GM23338 (cell line): Measurements from ENCODE around the gene ZNF496. TPM values are rescaled to one million over a fixed set of nuclear protein-coding genes. Genes with fewer than 3 reads are reported as not detected.

ENCODE experiments used
- ATAC-seq: fragments of 200-7000 bp; cut with Tn5 transposase; 3 replicates; pipeline ENCODE4 v1.9.1; 2020
- DNase-seq: peaks from one replicate; pipeline ENCODE4 v3.0.0-alpha.2; 2015; ENCODE audit warnings: low spot score
- H2AFZ ChIP-seq: fragments of 200-600 bp; sonication (generic); 2 replicates; pipeline ENCODE4 v1.8.0; 2016; ENCODE audit warnings: antibody characterized with exemption, mild to moderate bottlenecking, moderate library complexity
- H3F3A ChIP-seq: fragments of 200-600 bp; sonication (generic); replicated peaks from 2 replicates; pipeline ENCODE4 v1.8.0; 2017; ENCODE audit warnings: antibody characterized with exemption, mixed run types, low read depth
- H3K27ac ChIP-seq: fragments of 200-600 bp; sonication (generic); 2 replicates; pipeline ENCODE4 v1.6.1; 2016; ENCODE audit warnings: low read depth
- H3K27me3 ChIP-seq: fragments of 200-600 bp; sonication (generic); 2 replicates; pipeline ENCODE4 v1.8.0; 2016; ENCODE audit warnings: mild to moderate bottlenecking, mixed run types, moderate library complexity; ENCODE audit not compliant: insufficient read depth
- H3K36me3 ChIP-seq: fragments of 200-600 bp; sonication (generic); 2 replicates; pipeline ENCODE4 v1.8.0; 2016; ENCODE audit warnings: mild to moderate bottlenecking; ENCODE audit not compliant: insufficient read depth
- H3K4me1 ChIP-seq: fragments of 200-600 bp; sonication (generic); 2 replicates; pipeline ENCODE4 v1.8.0; 2016; ENCODE audit warnings: mild to moderate bottlenecking, moderate library complexity; ENCODE audit not compliant: insufficient read depth
- H3K4me2 ChIP-seq: fragments of 200-600 bp; sonication (generic); 2 replicates; pipeline ENCODE4 v1.7.1; 2017; ENCODE audit warnings: mixed run types
- H3K4me3 ChIP-seq: fragments of 200-600 bp; sonication (generic); 2 replicates; pipeline ENCODE4 v1.6.1; 2016; ENCODE audit warnings: mixed run types
- H3K79me2 ChIP-seq: fragments of 200-600 bp; sonication (generic); replicated peaks from 2 replicates; pipeline ENCODE4 v1.8.0; 2017; ENCODE audit warnings: mild to moderate bottlenecking; ENCODE audit not compliant: insufficient read depth
- H3K9me2 ChIP-seq: fragments of 200-600 bp; sonication (generic); 2 replicates; pipeline ENCODE4 v1.8.0; 2017; ENCODE audit not compliant: insufficient read depth
- H4K20me1 ChIP-seq: fragments of 200-600 bp; sonication (generic); replicated peaks from 2 replicates; pipeline ENCODE4 v1.8.0; 2017; ENCODE audit warnings: mild to moderate bottlenecking; ENCODE audit not compliant: insufficient read depth
- H3K27ac Mint-ChIP-seq: 2 replicates; pipeline ENCODE4 v1.8.0; 2020; ENCODE audit warnings: inconsistent platforms, mild to moderate bottlenecking, moderate library complexity, mixed read lengths
- H3K27me3 Mint-ChIP-seq: 3 replicates; pipeline ENCODE4 v1.8.0; 2022; ENCODE audit warnings: low read depth, mild to moderate bottlenecking, moderate library complexity, mixed read lengths, inconsistent platforms; ENCODE audit not compliant: insufficient read depth, poor library complexity
- H3K36me3 Mint-ChIP-seq: 3 replicates; pipeline ENCODE4 v1.8.0; 2021; ENCODE audit warnings: low read depth, mild to moderate bottlenecking, inconsistent platforms, moderate library complexity, mixed read lengths
- H3K4me1 Mint-ChIP-seq: 3 replicates; pipeline ENCODE4 v1.8.0; 2020; ENCODE audit warnings: mild to moderate bottlenecking, inconsistent platforms, mixed read lengths
- H3K4me3 Mint-ChIP-seq: 3 replicates; pipeline ENCODE4 v1.8.0; 2021; ENCODE audit warnings: moderate library complexity, mild to moderate bottlenecking, inconsistent platforms, mixed read lengths
- H3K9me3 Mint-ChIP-seq: 3 replicates; pipeline ENCODE4 v1.8.0; 2020; ENCODE audit warnings: moderate library complexity, mild to moderate bottlenecking, inconsistent platforms, mixed read lengths
- CREB1 ChIP-seq: fragments of 250-450 bp; sonication (Bioruptor Pico); IDR thresholded peaks from 2 replicates; pipeline ENCODE4 v1.5.0; 2020; ENCODE audit warnings: low read depth, mild to moderate bottlenecking, moderate library complexity
- EZH2 ChIP-seq: fragments of 200-600 bp; sonication (generic); IDR thresholded peaks from one replicate; pipeline ENCODE4 v1.8.0; 2017; ENCODE audit warnings: antibody characterized with exemption, mild to moderate bottlenecking, low read depth; ENCODE audit not compliant: unreplicated experiment
- EZH2phosphoT487 ChIP-seq: fragments of 200-600 bp; sonication (generic); IDR thresholded peaks from one replicate; pipeline ENCODE4 v1.8.1; 2018; ENCODE audit warnings: antibody characterized with exemption; ENCODE audit not compliant: unreplicated experiment
- JUNB ChIP-seq: IDR thresholded peaks from one replicate; pipeline ENCODE4 v1.6.1; 2016; ENCODE audit warnings: antibody characterized with exemption; ENCODE audit not compliant: unreplicated experiment
- NANOG ChIP-seq: IDR thresholded peaks from 2 replicates; pipeline ENCODE4 v1.6.1; 2016; ENCODE audit warnings: antibody characterized with exemption, borderline replicate concordance
- POLR2AphosphoS5 ChIP-seq: IDR thresholded peaks from 2 replicates; pipeline ENCODE4 v1.6.1; 2016; ENCODE audit warnings: antibody characterized with exemption, low read depth
- STAT1 ChIP-seq: IDR thresholded peaks from one replicate; pipeline ENCODE4 v1.6.1; 2016; ENCODE audit warnings: antibody characterized with exemption; ENCODE audit not compliant: unreplicated experiment
- ZNF114 ChIP-seq: fragments of 250-450 bp; sonication (Bioruptor Pico); IDR thresholded peaks from 2 replicates; pipeline ENCODE4 v1.5.0; 2020; ENCODE audit warnings: mild to moderate bottlenecking, moderate library complexity
- polyA plus RNA-seq: library from polyadenylated mRNA; unstranded; fragments of >200 nt; fragmentation: Nextera tagmentation; extraction: Ambion mirVana; gene quantifications from 2 replicates; pipeline ENCODE4 v1.2.1, GENCODE V29; 2016
- total RNA-seq: library from RNA; depleted of rRNA; stranded (reverse); fragments of >200 nt; shearing (Covaris generic); gene quantifications from 2 replicates; pipeline ENCODE4 v1.2.3, GENCODE V29; 2014
- TF ChIP-seq, protein P1 (sequence below): IDR thresholded peaks from 2 replicates; pipeline ENCODE4 v1.6.1; 2016; ENCODE audit warnings: antibody characterized with exemption
- TF ChIP-seq, protein P2 (sequence below), 2 experiments: fragments of 200-600 bp in 1 of 2; sonication (generic) in 1 of 2; conservative IDR thresholded peaks; 2 replicates each; pipeline versions ENCODE4 v1.5.1 to v1.6.1; 2016 to 2017; ENCODE audit warnings: antibody characterized with exemption in 2 of 2, low read depth in 2 of 2, mild to moderate bottlenecking in 2 of 2, moderate library complexity in 1 of 2

ZNF496 gene
- total and polyA plus RNA-seq, 2 experiments from 2014 or later, result 22.0 to 127 TPM

GRCh38 chr1:247317702-247318101, 14.0 kb downstream of the ZNF496 start (continued):
- no peak for TF ChIP-seq POLR2AphosphoS5
- TF ChIP-seq, protein P1, sequence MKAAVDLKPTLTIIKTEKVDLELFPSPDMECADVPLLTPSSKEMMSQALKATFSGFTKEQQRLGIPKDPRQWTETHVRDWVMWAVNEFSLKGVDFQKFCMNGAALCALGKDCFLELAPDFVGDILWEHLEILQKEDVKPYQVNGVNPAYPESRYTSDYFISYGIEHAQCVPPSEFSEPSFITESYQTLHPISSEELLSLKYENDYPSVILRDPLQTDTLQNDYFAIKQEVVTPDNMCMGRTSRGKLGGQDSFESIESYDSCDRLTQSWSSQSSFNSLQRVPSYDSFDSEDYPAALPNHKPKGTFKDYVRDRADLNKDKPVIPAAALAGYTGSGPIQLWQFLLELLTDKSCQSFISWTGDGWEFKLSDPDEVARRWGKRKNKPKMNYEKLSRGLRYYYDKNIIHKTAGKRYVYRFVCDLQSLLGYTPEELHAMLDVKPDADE, result no peak

GRCh38 chr1:247316590-247317197, 15.0 kb downstream of the ZNF496 start:
- no peak for TF ChIP-seq JUNB
- no peak for TF ChIP-seq STAT1
- no peak for TF ChIP-seq NANOG
- TF ChIP-seq, protein P2, sequence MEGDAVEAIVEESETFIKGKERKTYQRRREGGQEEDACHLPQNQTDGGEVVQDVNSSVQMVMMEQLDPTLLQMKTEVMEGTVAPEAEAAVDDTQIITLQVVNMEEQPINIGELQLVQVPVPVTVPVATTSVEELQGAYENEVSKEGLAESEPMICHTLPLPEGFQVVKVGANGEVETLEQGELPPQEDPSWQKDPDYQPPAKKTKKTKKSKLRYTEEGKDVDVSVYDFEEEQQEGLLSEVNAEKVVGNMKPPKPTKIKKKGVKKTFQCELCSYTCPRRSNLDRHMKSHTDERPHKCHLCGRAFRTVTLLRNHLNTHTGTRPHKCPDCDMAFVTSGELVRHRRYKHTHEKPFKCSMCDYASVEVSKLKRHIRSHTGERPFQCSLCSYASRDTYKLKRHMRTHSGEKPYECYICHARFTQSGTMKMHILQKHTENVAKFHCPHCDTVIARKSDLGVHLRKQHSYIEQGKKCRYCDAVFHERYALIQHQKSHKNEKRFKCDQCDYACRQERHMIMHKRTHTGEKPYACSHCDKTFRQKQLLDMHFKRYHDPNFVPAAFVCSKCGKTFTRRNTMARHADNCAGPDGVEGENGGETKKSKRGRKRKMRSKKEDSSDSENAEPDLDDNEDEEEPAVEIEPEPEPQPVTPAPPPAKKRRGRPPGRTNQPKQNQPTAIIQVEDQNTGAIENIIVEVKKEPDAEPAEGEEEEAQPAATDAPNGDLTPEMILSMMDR (conservative IDR thresholded peaks at IDR 0.05; ENCODE audit: low read depth in 2 of 2), result no peak
- no peak for TF ChIP-seq CREB1 (CRISPR knock-in tag)
- TF ChIP-seq EZH2, result no peak
- TF ChIP-seq ZNF114 (CRISPR knock-in tag), result no peak
- Histone ChIP-seq H2AFZ (no peak overlapping the region), H4K20me1 (peaks cover 25% of the 10 kb centered on the region), H3K4me3 (no peak overlapping the region), H3K36me3 (peaks cover 43% of the 10 kb centered on the region), H3K79me2 (no peaks in the 10 kb centered on the region), H3K27me3 (no peaks in the 10 kb centered on the region), H3F3A (no peaks in the 10 kb centered on the region; the same call in 1 of the 2 replicates), H3K27ac (no peak overlapping the region), H3K4me2 (no peak overlapping the region), H3K9me2 (no peaks in the 10 kb centered on the region), H3K4me1 (no peaks in the 10 kb centered on the region)
- H3K4me1 Mint-ChIP-seq, result peaks cover 3% of the 10 kb centered on the region; the same call in 1 of the 3 replicates
- peaks cover 2% of the 10 kb centered on the region for H3K27me3 Mint-ChIP-seq
- no peak overlapping the region for H3K27ac Mint-ChIP-seq
- ATAC-seq (no peak), DNase-seq (no peak)
- H3K4me3 Mint-ChIP-seq, result no peak overlapping the region
- H3K9me3 Mint-ChIP-seq, result no peaks in the 10 kb centered on the region
- H3K36me3 Mint-ChIP-seq, result peaks cover 71% of the 10 kb centered on the region

DNA sequence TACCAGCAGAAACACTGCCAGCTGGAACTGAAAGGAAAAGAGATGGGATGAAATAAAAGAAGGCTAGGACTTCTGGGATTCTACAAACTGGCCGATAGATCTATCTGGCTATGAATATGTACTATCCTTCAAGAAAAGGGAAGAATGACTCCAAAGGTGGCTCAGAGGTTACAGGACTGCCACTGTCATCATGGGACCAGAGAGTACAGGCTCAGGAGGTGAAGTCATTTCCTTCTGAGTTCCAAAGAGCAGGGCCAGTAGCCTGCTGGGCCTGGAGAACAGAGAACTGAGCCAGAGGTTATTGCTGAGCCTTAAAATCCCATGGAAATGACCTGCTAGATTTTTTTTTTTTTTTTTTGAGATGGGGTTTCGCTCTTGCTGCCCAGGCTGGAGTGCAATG, 27.6 kb downstream of the ZNF496 start:
- Mint-ChIP-seq H3K36me3 (peaks cover 97% of the 10 kb centered on the region), H3K27me3 (peaks cover 2% of the 10 kb centered on the region), H3K4me1 (peaks cover 10% of the 10 kb centered on the region), H3K9me3 (no peaks in the 10 kb centered on the region), H3K4me3 (no peak overlapping the region), H3K27ac (no peak overlapping the region)
- Histone ChIP-seq H3K4me3 (no peak overlapping the region), H3K4me1 (peaks cover 5% of the 10 kb centered on the region), H3K9me2 (no peaks in the 10 kb centered on the region), H3K27ac (no peak overlapping the region), H2AFZ (no peak overlapping the region), H3K27me3 (no peaks in the 10 kb centered on the region), H4K20me1 (0 out of 2 replicates have a peak, but pooled peaks cover 7% of the 10 kb centered on the region), H3K36me3 (peaks cover 38% of the 10 kb centered on the region), H3K4me2 (no peak overlapping the region), H3F3A (peaks cover 7% of the 10 kb centered on the region), H3K79me2 (no peaks in the 10 kb centered on the region)
- ATAC-seq (no peak), DNase-seq (no peak)
- TF ChIP-seq EZH2phosphoT487 (no peak), NANOG (no peak), ZNF114 (CRISPR knock-in tag) (no peak), CREB1 (CRISPR knock-in tag) (no peak), JUNB (no peak)
- TF ChIP-seq, protein P2 (conservative IDR thresholded peaks at IDR 0.05; ENCODE audit: low read depth in 2 of 2), result no peak
